ENCODE results near the gene SMIM35. TPM values are rescaled to one million over a fixed set of nuclear protein-coding genes. Genes with fewer than 3 reads are reported as not detected.

SMIM35 gene
- polyA plus RNA-seq, 1 of the 3 experiments (the other 2 are of a cell fraction) = not detected

GRCh38 chr11:118061586-118062125 lies 25.1 kb downstream of the SMIM35 start:
- Histone ChIP-seq H3K79me2 (ENCODE audit: insufficient read depth) (no peaks in the 10 kb centered on the region), H2AFZ (ENCODE audit: low read depth) (no peak overlapping the region), H3F3A (replicated peaks; ENCODE audit: insufficient read depth) (no peaks in the 10 kb centered on the region), H4K20me1 (ENCODE audit: insufficient read depth) (no peaks in the 10 kb centered on the region), H3K4me1 (ENCODE audit: control insufficient read depth in 1 of 2, insufficient read depth in 2 of 2, low read depth in 1 of 2, low read length in 1 of 2) (peaks cover 0 to 2% of the 10 kb centered on the region in 2 experiments; a peak in 1 of 4 replicates), H3K9ac (no peak overlapping the region), H3K4me3 (ENCODE audit: low read depth in 2 of 2, low read length in 1 of 2) (no peak overlapping the region), H3K27ac (ENCODE audit: low read depth in 2 of 2, low read length in 1 of 2) (no peak overlapping the region), H3K9me2 (no peaks in the 10 kb centered on the region), H3K27me3 (ENCODE audit: insufficient read depth) (peaks cover 7% of the 10 kb centered on the region; the same call in 1 of the 2 replicates), H3K4me2 (no peak overlapping the region), H3K36me3 (replicated peaks in 1 of 2; ENCODE audit: control insufficient read depth in 1 of 2, insufficient read depth in 2 of 2, low read length in 1 of 2) (no peaks in the 10 kb centered on the region), H3K9me3 (no peaks in the 10 kb centered on the region)
- TF ChIP-seq REST (IDR thresholded peaks at IDR 0.05; ENCODE audit: low read depth, low read length) = no peak
- TF ChIP-seq SIN3A (IDR thresholded peaks at IDR 0.05; ENCODE audit: borderline replicate concordance, low read depth, low read length) = no peak
- TF ChIP-seq RCOR1 (IDR thresholded peaks at IDR 0.05; ENCODE audit: low read length) = no peak
- TF ChIP-seq FOXM1 (IDR thresholded peaks at IDR 0.05; ENCODE audit: low read depth) = no peak
- no peak for TF ChIP-seq SMC3 (IDR thresholded peaks at IDR 0.05; ENCODE audit: low read depth, low read length)
- TF ChIP-seq USF1 (IDR thresholded peaks at IDR 0.05; ENCODE audit: borderline replicate concordance, low read depth) = no peak
- TF ChIP-seq POLR2AphosphoS5 (IDR thresholded peaks at IDR 0.05; ENCODE audit: low read depth, low read length) = no peak
- no peak for TF ChIP-seq TEAD4 (IDR thresholded peaks at IDR 0.05; ENCODE audit: borderline replicate concordance, insufficient read depth)
- no peak for TF ChIP-seq USF2 (IDR thresholded peaks at IDR 0.05; ENCODE audit: borderline replicate concordance, low read depth, low read length)
- TF ChIP-seq FOSL2 (IDR thresholded peaks at IDR 0.05; ENCODE audit: borderline replicate concordance, low read depth) = no peak
- no peak for TF ChIP-seq RFX5 (IDR thresholded peaks at IDR 0.05; ENCODE audit: low read length)
- no peak for TF ChIP-seq EP300 (IDR thresholded peaks at IDR 0.05; ENCODE audit: borderline replicate concordance in 1 of 2, low read depth in 1 of 2, low read length in 1 of 2)
- no peak for TF ChIP-seq YY1 (IDR thresholded peaks at IDR 0.05; ENCODE audit: low read depth)
- no peak for TF ChIP-seq MEF2A (IDR thresholded peaks at IDR 0.05; ENCODE audit: borderline replicate concordance, low read depth)
- no peak for TF ChIP-seq TCF12 (IDR thresholded peaks at IDR 0.05)
- TF ChIP-seq RAD21 (IDR thresholded peaks at IDR 0.05; ENCODE audit: low read length) = no peak
- no peak for TF ChIP-seq ZBTB33 (IDR thresholded peaks at IDR 0.05; ENCODE audit: borderline replicate concordance, low read depth)
- TF ChIP-seq GATA2 (CRISPR knock-in tag; IDR thresholded peaks at IDR 0.05) = no peak
- TF ChIP-seq CTCF (IDR thresholded peaks at IDR 0.05) = no peak
- ChIA-PET CTCF (interaction anchor here (0.9 to 4.7 kb wide), 3 partner anchors 8 to 218 kb away, joined by 3 to 24 read pairs (median 6); no protein-coding TSS in a partner anchor), POLR2A (no interaction called here)
- 33% methylated on average over 4 of the region's 6 CpGs for WGBS (ENCODE audit: low lambda C conversion rate)
- no peak for DNase-seq

Data from SK-N-SH (cell line).